Panc1 (cell line): ENCODE results near the gene MSMB. TPM values are rescaled to one million over a fixed set of nuclear protein-coding genes. Genes with fewer than 3 reads are reported as not detected.

Source experiments
- ATAC-seq: fragments of 200-7000 bp; cut with Tn5 transposase; 2 replicates; pipeline ENCODE4 v1.9.1; 2020; ENCODE audit warnings: mild to moderate bottlenecking, moderate library complexity
- BruUV-seq: library from RNA; stranded (reverse); fragments of 400-500 nt; replicated peaks from 2 replicates; lab custom pipeline; 2021; lab: Mats Ljungman, UMichigan
- CTCF ChIA-PET: fragments of 300-600 bp; sonication (Branson Sonifier 250); formaldehyde crosslinking; loops from one replicate; lab custom pipeline; 2022; ENCODE audit warnings: antibody characterized with exemption; lab: Charles Lee
- POLR2A ChIA-PET: fragments of 300-600 bp; sonication (Branson Sonifier 250); formaldehyde crosslinking; loops from one replicate; lab custom pipeline; 2022; ENCODE audit warnings: antibody characterized with exemption; lab: Charles Lee
- DNase-seq: peaks from one replicate; pipeline ENCODE4 v3.0.0-alpha.2; 2010; ENCODE audit warnings: low read depth, low spot score
- H3K27ac ChIP-seq: 2 replicates; pipeline ENCODE4 v1.5.1; 2011; ENCODE audit warnings: mild to moderate bottlenecking, low read length, inconsistent platforms
- H3K27me3 ChIP-seq: fragments of 200-500 bp; sonication (Bioruptor generic); 2 replicates; pipeline ENCODE4 v1.6.0; 2014; ENCODE audit warnings: low read length, inconsistent platforms; ENCODE audit not compliant: control insufficient read depth, insufficient read depth
- H3K36me3 ChIP-seq: fragments of 200-500 bp; sonication (Bioruptor generic); 2 replicates; pipeline ENCODE4 v1.5.1; 2014; ENCODE audit warnings: inconsistent platforms, mild to moderate bottlenecking, low read length, moderate library complexity; ENCODE audit not compliant: control insufficient read depth, insufficient read depth
- H3K4me1 ChIP-seq: 2 replicates; pipeline ENCODE4 v1.5.1; 2011; ENCODE audit warnings: inconsistent platforms, mild to moderate bottlenecking, low read length, moderate library complexity; ENCODE audit not compliant: control insufficient read depth, insufficient read depth
- H3K4me3 ChIP-seq, 2 experiments: 2 replicates each; pipeline ENCODE4 v1.5.1; 2011 to 2012; ENCODE audit warnings: low read depth in 2 of 2, low read length in 2 of 2, mild to moderate bottlenecking in 2 of 2, inconsistent platforms in 1 of 2, moderate library complexity in 1 of 2
- H3K9me3 ChIP-seq: fragments of 200-500 bp; sonication (Bioruptor generic); 2 replicates; pipeline ENCODE4 v1.5.1; 2014; ENCODE audit warnings: low read depth, mild to moderate bottlenecking, inconsistent platforms, low read length, moderate library complexity; ENCODE audit not compliant: control insufficient read depth, insufficient read depth
- POLR2AphosphoS5 ChIP-seq: IDR thresholded peaks from 2 replicates; pipeline ENCODE4 v1.6.1; 2012; ENCODE audit warnings: mild to moderate bottlenecking, low read depth, low read length, moderate library complexity
- REST ChIP-seq, 2 experiments: IDR thresholded peaks; 2 replicates each; pipeline ENCODE4 v1.6.1; 2011 to 2012; ENCODE audit warnings: low read depth in 2 of 2, control low read depth in 1 of 2, low read length in 1 of 2, mild to moderate bottlenecking in 1 of 2, moderate library complexity in 1 of 2; ENCODE audit not compliant: insufficient read depth in 1 of 2
- SIN3A ChIP-seq: IDR thresholded peaks from 2 replicates; pipeline ENCODE4 v1.6.1; 2012; ENCODE audit warnings: low read depth, mild to moderate bottlenecking, low read length, moderate library complexity, borderline replicate concordance; ENCODE audit not compliant: insufficient read depth
- TCF7L2 ChIP-seq: IDR thresholded peaks from 2 replicates; pipeline ENCODE4 v1.6.1; 2011; ENCODE audit warnings: mild to moderate bottlenecking, low read depth, low read length, inconsistent platforms
- in situ Hi-C: cut with HindIII; loops from 2 replicates; pipeline ENCODE4 v1.10.0; 2016; ENCODE audit warnings: low sequenced_read_pairs, low pct_unique_long_range_greater_than_20kb
- intact Hi-C: fragments of 100-400 bp; cut with micrococcal nuclease; formaldehyde crosslinking; loops from one replicate; pipeline ENCODE4 v1.10.0; 2022; ENCODE audit not compliant: unreplicated experiment
- total RNA-seq: library from RNA; stranded (reverse); gene quantifications from one replicate; pipeline ENCODE4 v1.2.1, GENCODE V29; 2021; ENCODE audit not compliant: unreplicated experiment
- TF ChIP-seq, protein P1 (sequence below): fragments of 450-650 bp; IDR thresholded peaks from 2 replicates; pipeline ENCODE4 v1.5.1; 2017; ENCODE audit warnings: mild to moderate bottlenecking

The MSMB gene
- total RNA-seq, 1 experiment from 2014 or later = not detected

GRCh38 chr10:46029461-46030030 is 16.5 kb downstream of the MSMB start:
- Histone ChIP-seq H3K9me3 (no peaks in the 10 kb centered on the region), H3K4me3 (peak overlapping the region; percentile 67 to 72), H3K27me3 (no peaks in the 10 kb centered on the region), H3K4me1 (peaks cover 43% of the 10 kb centered on the region), H3K27ac (peak overlapping the region; percentile 86), H3K36me3 (no peaks in the 10 kb centered on the region)
- TF ChIP-seq REST (IDR thresholded peaks at IDR 0.05; ENCODE audit: insufficient read depth in 1 of 2, low read depth in 2 of 2, low read length in 1 of 2) (no peak), POLR2AphosphoS5 (no peak), TCF7L2 (no peak), SIN3A (no peak)
- TF ChIP-seq, protein P1, sequence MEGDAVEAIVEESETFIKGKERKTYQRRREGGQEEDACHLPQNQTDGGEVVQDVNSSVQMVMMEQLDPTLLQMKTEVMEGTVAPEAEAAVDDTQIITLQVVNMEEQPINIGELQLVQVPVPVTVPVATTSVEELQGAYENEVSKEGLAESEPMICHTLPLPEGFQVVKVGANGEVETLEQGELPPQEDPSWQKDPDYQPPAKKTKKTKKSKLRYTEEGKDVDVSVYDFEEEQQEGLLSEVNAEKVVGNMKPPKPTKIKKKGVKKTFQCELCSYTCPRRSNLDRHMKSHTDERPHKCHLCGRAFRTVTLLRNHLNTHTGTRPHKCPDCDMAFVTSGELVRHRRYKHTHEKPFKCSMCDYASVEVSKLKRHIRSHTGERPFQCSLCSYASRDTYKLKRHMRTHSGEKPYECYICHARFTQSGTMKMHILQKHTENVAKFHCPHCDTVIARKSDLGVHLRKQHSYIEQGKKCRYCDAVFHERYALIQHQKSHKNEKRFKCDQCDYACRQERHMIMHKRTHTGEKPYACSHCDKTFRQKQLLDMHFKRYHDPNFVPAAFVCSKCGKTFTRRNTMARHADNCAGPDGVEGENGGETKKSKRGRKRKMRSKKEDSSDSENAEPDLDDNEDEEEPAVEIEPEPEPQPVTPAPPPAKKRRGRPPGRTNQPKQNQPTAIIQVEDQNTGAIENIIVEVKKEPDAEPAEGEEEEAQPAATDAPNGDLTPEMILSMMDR = no peak
- ATAC-seq = no peak
- ChIA-PET POLR2A (interaction anchor here (0.8 to 1.2 kb wide), 2 partner anchors 14 to 47 kb away, joined by 3 to 8 read pairs; no protein-coding TSS in a partner anchor), CTCF (no interaction called here)
- intact Hi-C loops (no loop called here), in situ Hi-C loops (no loop called here)
- DNase-seq = no peak
- BruUV-seq = no TSS peak

DNA sequence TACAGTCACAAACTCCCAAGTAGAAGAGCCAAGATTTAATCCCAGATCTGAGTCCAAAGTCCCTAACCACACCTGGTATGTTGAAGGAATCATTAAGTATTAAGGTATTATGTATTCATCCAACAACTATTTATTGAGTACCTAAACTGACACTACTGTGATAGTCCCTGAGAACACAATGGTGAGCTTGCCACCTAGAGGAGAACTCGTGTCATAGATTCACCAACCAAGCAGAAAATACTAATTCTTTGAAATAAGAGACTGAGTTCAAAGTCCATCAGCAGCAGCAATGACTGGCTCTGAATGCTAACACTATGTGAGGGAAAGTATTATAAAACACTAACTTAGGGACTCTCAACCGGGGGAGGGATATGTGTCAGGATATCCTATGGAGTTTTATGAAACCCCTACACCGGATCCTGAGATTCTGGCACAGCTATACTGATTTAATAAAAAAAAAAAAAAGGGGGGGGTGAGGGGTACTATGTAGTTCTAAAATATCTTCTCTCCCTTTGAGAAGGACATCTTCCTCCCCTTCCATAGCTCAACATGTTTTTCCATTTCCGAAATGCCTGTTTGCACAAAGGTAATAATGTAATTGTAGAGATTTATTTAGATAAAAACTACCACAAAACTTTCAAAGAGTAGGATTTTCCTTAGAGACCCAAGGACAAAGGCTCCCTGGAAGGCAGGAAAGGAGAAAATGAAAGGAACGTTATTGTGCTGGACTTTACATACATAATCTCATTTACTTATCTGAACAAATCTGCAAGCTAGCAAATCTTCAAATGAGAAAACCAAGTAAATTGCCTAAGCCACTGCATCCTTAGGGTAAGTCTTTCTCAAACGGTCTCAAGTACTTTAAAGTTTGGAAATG is 17.2 kb downstream of the MSMB start:
- H3K9me3 ChIP-seq = no peaks in the 10 kb centered on the region
- H3K27me3 ChIP-seq = no peaks in the 10 kb centered on the region
- no peaks in the 10 kb centered on the region for H3K36me3 ChIP-seq
- intact Hi-C loops = no loop called here
- POLR2A ChIA-PET = interaction anchor here (0.5 to 1.2 kb wide), 3 partner anchors 14 to 55 kb away, joined by 3 to 8 read pairs (median 3); no protein-coding TSS in a partner anchor
- CTCF ChIA-PET = interaction anchor here (0.6 kb wide), 1 partner anchor 1242 kb away, joined by 4 read pairs; no protein-coding TSS in a partner anchor
- TSS peak; percentile 76 for BruUV-seq
- DNase-seq (peak; percentile 51), ATAC-seq (peak; percentile 22; the same call in 1 of the 2 replicates)
- TF ChIP-seq POLR2AphosphoS5 = no peak
- TF ChIP-seq, protein P1 = peak; percentile 75; the same call in 1 of the 2 replicates
- H3K4me3 ChIP-seq = peak overlapping the region; percentile 67 to 72
- H3K4me1 ChIP-seq = peaks cover 50% of the 10 kb centered on the region
- H3K27ac ChIP-seq = peak overlapping the region; percentile 86
- in situ Hi-C loops = no loop called here
